WTC11 (cell line): ENCODE data around the gene APOBEC3F.

Experiments used
- CTCF ChIP-seq: fragments of 200-600 bp; IDR thresholded peaks from 2 replicates; pipeline ENCODE4 v1.8.0; 2022; ENCODE audit warnings: antibody characterized with exemption
- SP1 ChIP-seq: sonication (generic); formaldehyde crosslinking; conservative IDR thresholded peaks from 2 replicates; pipeline ENCODE4 v1.8.1; 2022; ENCODE audit warnings: missing genetic modification reagents
- TF ChIP-seq, protein P1 (sequence below): sonication (generic); formaldehyde crosslinking; IDR thresholded peaks from 2 replicates; pipeline ENCODE4 v1.8.1; 2023; ENCODE audit warnings: mild to moderate bottlenecking, missing genetic modification reagents

- no peak for TF ChIP-seq CTCF
- no peak for TF ChIP-seq SP1 (CRISPR knock-in tag)
- TF ChIP-seq, protein P1, sequence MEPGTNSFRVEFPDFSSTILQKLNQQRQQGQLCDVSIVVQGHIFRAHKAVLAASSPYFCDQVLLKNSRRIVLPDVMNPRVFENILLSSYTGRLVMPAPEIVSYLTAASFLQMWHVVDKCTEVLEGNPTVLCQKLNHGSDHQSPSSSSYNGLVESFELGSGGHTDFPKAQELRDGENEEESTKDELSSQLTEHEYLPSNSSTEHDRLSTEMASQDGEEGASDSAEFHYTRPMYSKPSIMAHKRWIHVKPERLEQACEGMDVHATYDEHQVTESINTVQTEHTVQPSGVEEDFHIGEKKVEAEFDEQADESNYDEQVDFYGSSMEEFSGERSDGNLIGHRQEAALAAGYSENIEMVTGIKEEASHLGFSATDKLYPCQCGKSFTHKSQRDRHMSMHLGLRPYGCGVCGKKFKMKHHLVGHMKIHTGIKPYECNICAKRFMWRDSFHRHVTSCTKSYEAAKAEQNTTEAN (CRISPR knock-in tag), result no peak
These were observed 14.0 kb upstream of the APOBEC3F start for GRCh38 chr22:39026509-39027150.
